GM12878 (cell line): ENCODE data around the gene TOMM40L.

Experiments
- BHLHE40 ChIP-seq, 2 experiments: fragments of 450-650 bp in 1 of 2; IDR thresholded peaks; 2 replicates each; pipeline ENCODE4 v1.6.1; 2011 to 2017; ENCODE audit warnings: low read depth in 2 of 2, borderline replicate concordance in 1 of 2, improper control_type of control experiment in 1 of 2, low read length in 1 of 2, mild to moderate bottlenecking in 1 of 2
- CBX5 ChIP-seq: sonication (generic); IDR thresholded peaks from 2 replicates; pipeline ENCODE4 v1.6.1; 2016; ENCODE audit warnings: low read depth, moderate library complexity, mild to moderate bottlenecking, inconsistent platforms
- CEBPZ ChIP-seq: fragments of 150-350 bp; IDR thresholded peaks from 2 replicates; pipeline ENCODE4 v1.6.1; 2016; ENCODE audit warnings: low read depth, low read length
- EZH2 ChIP-seq: IDR thresholded peaks from 2 replicates; pipeline ENCODE4 v1.6.1; 2012; ENCODE audit warnings: low read depth, mild to moderate bottlenecking, control low read depth, inconsistent platforms, low read length, borderline replicate concordance; ENCODE audit not compliant: control insufficient read depth
- NRF1 ChIP-seq: conservative IDR thresholded peaks from 2 replicates; pipeline ENCODE4 v1.6.1; 2011; ENCODE audit warnings: mild to moderate bottlenecking, low read depth, low read length, improper control_type of control experiment
- POLR2A ChIP-seq: IDR thresholded peaks from 2 replicates; pipeline ENCODE4 v1.6.1; 2011; ENCODE audit warnings: low read depth, mild to moderate bottlenecking, low read length
- RAD51 ChIP-seq: fragments of 450-650 bp; IDR thresholded peaks from 2 replicates; pipeline ENCODE4 v1.6.1; 2016; ENCODE audit warnings: moderate library complexity, mild to moderate bottlenecking, inconsistent platforms
- SIN3A ChIP-seq: IDR thresholded peaks from 2 replicates; pipeline ENCODE4 v1.6.1; 2012; ENCODE audit warnings: low read depth, low read length, improper control_type of control experiment
- SPI1 ChIP-seq: IDR thresholded peaks from 2 replicates; pipeline ENCODE4 v1.6.1; 2011; ENCODE audit warnings: low read depth, mild to moderate bottlenecking, low read length, moderate library complexity, borderline replicate concordance; ENCODE audit not compliant: insufficient read depth
- STAT3 ChIP-seq: IDR thresholded peaks from 2 replicates; pipeline ENCODE4 v1.6.1; 2011; ENCODE audit warnings: low read depth, low read length, improper control_type of control experiment
- TBL1XR1 ChIP-seq: IDR thresholded peaks from 2 replicates; pipeline ENCODE4 v1.6.1; 2012; ENCODE audit warnings: low read depth, low read length, improper control_type of control experiment
- TF ChIP-seq, protein P1 (sequence below): IDR thresholded peaks from 2 replicates; pipeline ENCODE4 v1.6.1; 2012; ENCODE audit warnings: low read depth, low read length, improper control_type of control experiment
- TF ChIP-seq, protein P2 (sequence below), 3 experiments: IDR thresholded peaks in 2 of 3; conservative IDR thresholded peaks in 1 of 3; 2 replicates each; pipeline ENCODE4 v1.5.1; 2011; ENCODE audit warnings: low read depth in 3 of 3, low read length in 3 of 3, mild to moderate bottlenecking in 3 of 3, control low read depth in 2 of 3, moderate library complexity in 2 of 3, inconsistent platforms in 1 of 3, mixed read lengths in 1 of 3; ENCODE audit not compliant: control insufficient read depth in 2 of 3, insufficient read depth in 1 of 3; ENCODE audit errors: extremely low read depth in 1 of 3

DNA sequence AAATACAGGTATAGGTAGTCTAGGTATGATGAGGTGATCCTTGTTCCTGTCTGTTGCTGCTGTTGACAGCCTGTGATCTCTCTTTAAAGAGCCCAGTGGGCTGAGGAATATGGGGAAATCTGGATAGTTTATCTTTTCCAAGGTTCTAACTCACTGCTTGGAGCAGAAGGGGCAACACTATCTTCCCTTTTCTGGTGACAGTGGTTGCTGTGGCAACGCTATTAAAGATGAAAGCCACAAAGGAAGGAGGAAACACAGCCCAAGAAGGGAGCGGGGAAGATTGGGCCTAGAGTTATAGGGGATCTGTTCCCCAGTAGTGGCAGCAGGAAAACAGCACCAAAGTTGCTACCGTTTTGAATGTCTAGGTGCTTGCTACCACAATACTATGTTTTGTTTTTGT is 41.5 kb downstream of the TOMM40L start:
- TF ChIP-seq, protein P1, sequence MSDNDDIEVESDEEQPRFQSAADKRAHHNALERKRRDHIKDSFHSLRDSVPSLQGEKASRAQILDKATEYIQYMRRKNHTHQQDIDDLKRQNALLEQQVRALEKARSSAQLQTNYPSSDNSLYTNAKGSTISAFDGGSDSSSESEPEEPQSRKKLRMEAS = no peak
- TF ChIP-seq, protein P2, sequence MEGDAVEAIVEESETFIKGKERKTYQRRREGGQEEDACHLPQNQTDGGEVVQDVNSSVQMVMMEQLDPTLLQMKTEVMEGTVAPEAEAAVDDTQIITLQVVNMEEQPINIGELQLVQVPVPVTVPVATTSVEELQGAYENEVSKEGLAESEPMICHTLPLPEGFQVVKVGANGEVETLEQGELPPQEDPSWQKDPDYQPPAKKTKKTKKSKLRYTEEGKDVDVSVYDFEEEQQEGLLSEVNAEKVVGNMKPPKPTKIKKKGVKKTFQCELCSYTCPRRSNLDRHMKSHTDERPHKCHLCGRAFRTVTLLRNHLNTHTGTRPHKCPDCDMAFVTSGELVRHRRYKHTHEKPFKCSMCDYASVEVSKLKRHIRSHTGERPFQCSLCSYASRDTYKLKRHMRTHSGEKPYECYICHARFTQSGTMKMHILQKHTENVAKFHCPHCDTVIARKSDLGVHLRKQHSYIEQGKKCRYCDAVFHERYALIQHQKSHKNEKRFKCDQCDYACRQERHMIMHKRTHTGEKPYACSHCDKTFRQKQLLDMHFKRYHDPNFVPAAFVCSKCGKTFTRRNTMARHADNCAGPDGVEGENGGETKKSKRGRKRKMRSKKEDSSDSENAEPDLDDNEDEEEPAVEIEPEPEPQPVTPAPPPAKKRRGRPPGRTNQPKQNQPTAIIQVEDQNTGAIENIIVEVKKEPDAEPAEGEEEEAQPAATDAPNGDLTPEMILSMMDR (IDR thresholded peaks at IDR 0.05 in 2 of 3, conservative IDR thresholded peaks at IDR 0.05 in 1 of 3; ENCODE audit: control insufficient read depth in 2 of 3, extremely low read depth in 1 of 3, insufficient read depth in 1 of 3, low read depth in 3 of 3, low read length in 3 of 3) = no peak
- no peak for TF ChIP-seq EZH2
- TF ChIP-seq RAD51 = no peak
- TF ChIP-seq TBL1XR1 = no peak
- TF ChIP-seq POLR2A = no peak
- no peak for TF ChIP-seq STAT3
- TF ChIP-seq SPI1 = no peak
- no peak for TF ChIP-seq CEBPZ
- no peak for TF ChIP-seq NRF1
- TF ChIP-seq CBX5 = no peak
- TF ChIP-seq SIN3A = no peak
- no peak for TF ChIP-seq BHLHE40 (IDR thresholded peaks at IDR 0.05; ENCODE audit: borderline replicate concordance in 1 of 2, low read depth in 2 of 2, low read length in 1 of 2)
